ENCODE measurements around the gene GRIA3.
"Not testable (repeated sequence)": the region's sequence is repeated elsewhere in the genome, so short reads cannot be mapped to it uniquely, and the experiment has no call there.

- TF ChIP-seq CTCF, POLR2A (IDR thresholded peaks at IDR 0.05): not testable (repeated sequence)
Observed at GRCh38 chrX:123439926-123440325, 255.8 kb downstream of the GRIA3 start.
